Fibroblast of villous mesenchyme (primary cell): Measurements from ENCODE around the gene EYS. TPM values are rescaled to one million over a fixed set of nuclear protein-coding genes. Genes with fewer than 3 reads are reported as not detected.
A peak's percentile ranks its signal among the peaks of the same experiment; 100 is the strongest.
"Not testable (repeated sequence)": the region's sequence is repeated elsewhere in the genome, so short reads cannot be mapped to it uniquely, and the experiment has no call there.

Experiments
- DNase-seq: peaks from one replicate; pipeline ENCODE4 v3.0.0-alpha.2; 2010; ENCODE audit warnings: low read depth
- H3K4me3 ChIP-seq: 2 replicates; pipeline ENCODE4 v1.5.1; 2011; ENCODE audit warnings: low read depth, mild to moderate bottlenecking, low read length
- CTCF ChIP-seq: IDR thresholded peaks from 2 replicates; pipeline ENCODE4 v1.5.1; 2012; ENCODE audit warnings: low read depth, mild to moderate bottlenecking, low read length; ENCODE audit not compliant: insufficient read depth
- total RNA-seq: library from RNA; depleted of rRNA; stranded (reverse); fragments of >200 nt; gene quantifications from 2 replicates; pipeline ENCODE4 v1.2.3, GENCODE V29; 2012

Gene EYS
- total RNA-seq, 1 donor: under 0.01 TPM

GRCh38 chr6:63862486-63863198 lies 1844.4 kb downstream of the EYS start:
- TF ChIP-seq CTCF: no peak
- no peak overlapping the region for H3K4me3 ChIP-seq
- no peak for DNase-seq

- no peak for TF ChIP-seq CTCF
- DNase-seq: peak; percentile 39
- peak overlapping the region; percentile 3 for H3K4me3 ChIP-seq
Observed at GRCh38 chr6:63859528-63859927, 1847.5 kb downstream of the EYS start.

GRCh38 chr6:63858691-63859090 lies 1848.3 kb downstream of the EYS start:
- peak; percentile 19 for DNase-seq
- TF ChIP-seq CTCF: no peak
- no peak overlapping the region for H3K4me3 ChIP-seq

GRCh38 chr6:63856271-63856670 lies 1850.8 kb downstream of the EYS start:
- no peak for TF ChIP-seq CTCF
- no peak for DNase-seq
- no peak overlapping the region for H3K4me3 ChIP-seq

- TF ChIP-seq CTCF: no peak
- no peak overlapping the region for H3K4me3 ChIP-seq
- peak; percentile 79 for DNase-seq
Observed at GRCh38 chr6:63844287-63844686, 1862.7 kb downstream of the EYS start.

- no peak for TF ChIP-seq CTCF
- no peak overlapping the region for H3K4me3 ChIP-seq
- peak; percentile 33 for DNase-seq
Observed at GRCh38 chr6:63839485-63839884, 1867.5 kb downstream of the EYS start.

GRCh38 chr6:63828678-63829077 lies 1878.3 kb downstream of the EYS start:
- DNase-seq, H3K4me3 ChIP-seq: not testable (repeated sequence)
